ENCODE results near the gene ABCA5. TPM values are rescaled to one million over a fixed set of nuclear protein-coding genes. Genes with fewer than 3 reads are reported as not detected.

Gene ABCA5
- total RNA-seq (2022; extraction: Qiagen RNA extraction; ENCODE audit: low read depth): 2.2 to 3.6 TPM (median 3.3 TPM) in 5 replicates

GRCh38 chr17:69327060-69327831 is at the start of gene ABCA5:
TSS of gene ABCA5 (minus strand) at chr17:69327133. CDS start at chr17:69314415, 12,718 bp downstream.

GRCh38 chr17:69228576-69228975 is 98.4 kb downstream of the ABCA5 start, which contains the start of gene ABCA10:
TSS of gene ABCA10 (minus strand) at chr17:69228824. CDS start at chr17:69225358, 3,466 bp downstream.

Other genes starting within 250 kb of the ABCA5 start
- 0.03 TPM in 1 of 5 replicates, not detected in the others for gene ABCA6, start 185.2 kb downstream of the ABCA5 start, total RNA-seq (2022; extraction: Qiagen RNA extraction; ENCODE audit: low read depth)
- 0.15 to 0.24 TPM (median 0.22 TPM) in 5 replicates for gene ABCA10, start 98.3 kb downstream of the ABCA5 start, total RNA-seq (2022; extraction: Qiagen RNA extraction; ENCODE audit: low read depth)
- gene MAP2K6, start 87.6 kb upstream of the ABCA5 start, total RNA-seq (2022; extraction: Qiagen RNA extraction; ENCODE audit: low read depth): 8.2 to 11.6 TPM (median 10.0 TPM) in 5 replicates

All from A549 treated with DMSO at 1 μM for 4 hours (cell line).